ENCODE results near the gene ACBD5.
"Not testable (repeated sequence)": the region's sequence is repeated elsewhere in the genome, so short reads cannot be mapped to it uniquely, and the experiment has no call there.

Gene ACBD5, protein sequence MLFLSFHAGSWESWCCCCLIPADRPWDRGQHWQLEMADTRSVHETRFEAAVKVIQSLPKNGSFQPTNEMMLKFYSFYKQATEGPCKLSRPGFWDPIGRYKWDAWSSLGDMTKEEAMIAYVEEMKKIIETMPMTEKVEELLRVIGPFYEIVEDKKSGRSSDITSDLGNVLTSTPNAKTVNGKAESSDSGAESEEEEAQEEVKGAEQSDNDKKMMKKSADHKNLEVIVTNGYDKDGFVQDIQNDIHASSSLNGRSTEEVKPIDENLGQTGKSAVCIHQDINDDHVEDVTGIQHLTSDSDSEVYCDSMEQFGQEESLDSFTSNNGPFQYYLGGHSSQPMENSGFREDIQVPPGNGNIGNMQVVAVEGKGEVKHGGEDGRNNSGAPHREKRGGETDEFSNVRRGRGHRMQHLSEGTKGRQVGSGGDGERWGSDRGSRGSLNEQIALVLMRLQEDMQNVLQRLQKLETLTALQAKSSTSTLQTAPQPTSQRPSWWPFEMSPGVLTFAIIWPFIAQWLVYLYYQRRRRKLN

DNA sequence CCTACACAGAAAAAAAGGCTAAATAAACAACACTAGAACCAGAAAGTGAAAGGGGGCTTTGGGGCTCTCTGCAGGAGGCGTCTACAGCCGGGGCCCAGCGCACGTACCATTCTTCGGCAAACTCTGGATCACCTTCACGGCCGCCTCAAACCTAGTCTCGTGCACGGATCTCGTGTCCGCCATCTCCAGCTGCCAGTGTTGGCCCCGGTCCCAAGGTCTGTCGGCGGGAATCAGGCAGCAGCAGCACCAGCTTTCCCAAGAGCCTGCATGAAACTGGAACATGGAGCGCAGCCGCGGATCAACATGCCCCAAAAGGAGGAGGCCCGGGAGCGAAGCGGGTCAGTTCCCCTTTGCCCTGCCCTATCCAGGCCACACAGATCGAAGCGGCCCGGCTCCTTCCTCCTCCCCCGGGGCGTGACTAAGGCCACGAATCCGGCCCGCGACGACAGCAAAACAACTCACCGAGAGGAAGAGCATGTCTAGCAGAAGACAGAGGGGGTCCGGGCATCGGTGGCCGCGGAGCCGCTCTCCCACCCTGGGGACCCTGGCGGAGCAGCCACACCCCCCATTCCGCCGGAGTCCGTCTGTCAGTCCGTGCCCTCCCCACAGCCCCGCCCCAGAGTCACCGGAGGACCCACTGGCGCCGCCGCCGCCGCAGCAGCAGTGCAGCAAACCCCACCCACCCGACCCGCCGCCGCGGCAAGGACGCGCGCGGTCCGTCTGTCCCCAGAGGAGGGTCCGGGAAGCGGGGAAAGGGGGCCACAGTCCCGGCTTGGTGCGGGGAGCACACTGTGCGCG is at the start of gene ACBD5:
TSS of gene ACBD5 (minus strand) at position 586 of the 798 bp plus-strand sequence. CDS start at position 477, 109 bp downstream.
- DNase-seq (ENCODE audit: low spot score), result peak; percentile 85

DNA sequence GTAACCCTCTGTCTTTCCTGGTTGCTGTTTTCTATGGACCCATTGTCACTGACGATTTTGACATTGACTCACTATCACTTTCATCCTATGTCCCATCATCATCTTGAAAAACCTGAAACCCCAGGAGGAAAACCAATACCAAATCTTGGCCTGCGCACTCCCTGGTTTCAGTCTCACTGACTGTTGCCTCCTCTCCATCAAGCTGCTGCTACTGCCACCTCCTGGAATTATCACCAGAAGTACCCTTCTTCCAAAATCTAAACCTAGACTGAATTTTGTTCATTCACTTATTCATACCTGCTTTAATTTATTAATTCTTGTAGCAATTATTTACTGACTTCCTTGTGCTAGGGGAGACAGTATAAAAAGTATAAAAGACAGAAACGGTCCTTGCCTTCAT is 44.5 kb upstream of the ACBD5 start:
- DNase-seq (ENCODE audit: low spot score), result no peak

DNA sequence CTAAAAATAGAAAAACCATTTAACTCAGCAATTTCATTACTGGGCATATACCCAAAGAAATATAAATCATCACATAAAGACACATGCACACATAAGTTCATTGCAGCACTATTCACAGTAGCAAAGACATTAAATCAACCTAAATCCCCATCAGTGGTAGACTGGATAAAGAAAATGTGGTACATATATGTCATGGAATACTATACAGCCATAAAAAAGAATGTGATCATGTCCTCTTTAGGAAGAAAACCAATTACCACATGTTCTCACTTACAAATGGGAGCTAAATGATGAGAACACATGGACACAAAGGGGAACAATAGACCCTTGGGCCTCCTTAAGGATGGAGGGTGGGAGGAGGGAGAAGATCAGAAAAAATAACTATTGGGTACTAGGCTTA is 36.0 kb upstream of the ACBD5 start:
- DNase-seq (ENCODE audit: low spot score), result no peak

DNA sequence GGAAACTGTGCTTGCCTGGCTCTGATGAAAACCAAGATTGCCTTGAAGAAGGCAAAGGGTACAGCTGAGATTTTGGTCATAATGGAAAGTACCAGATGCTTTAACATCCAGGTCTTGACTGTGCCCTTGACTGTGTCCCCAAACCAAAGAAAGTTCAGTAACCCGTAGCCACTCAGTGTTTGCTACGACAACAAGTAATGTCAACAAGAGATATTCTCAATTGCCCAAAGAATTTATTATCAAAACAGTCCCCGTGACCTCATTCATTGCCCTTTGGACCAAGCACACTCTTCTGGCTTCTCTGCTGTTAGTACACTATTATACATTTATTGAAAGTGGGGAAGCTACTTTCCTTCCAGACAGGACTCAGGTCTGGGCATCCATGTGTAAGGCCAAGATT is 25.4 kb upstream of the ACBD5 start:
- not testable (repeated sequence) for DNase-seq (ENCODE audit: low spot score)

DNA sequence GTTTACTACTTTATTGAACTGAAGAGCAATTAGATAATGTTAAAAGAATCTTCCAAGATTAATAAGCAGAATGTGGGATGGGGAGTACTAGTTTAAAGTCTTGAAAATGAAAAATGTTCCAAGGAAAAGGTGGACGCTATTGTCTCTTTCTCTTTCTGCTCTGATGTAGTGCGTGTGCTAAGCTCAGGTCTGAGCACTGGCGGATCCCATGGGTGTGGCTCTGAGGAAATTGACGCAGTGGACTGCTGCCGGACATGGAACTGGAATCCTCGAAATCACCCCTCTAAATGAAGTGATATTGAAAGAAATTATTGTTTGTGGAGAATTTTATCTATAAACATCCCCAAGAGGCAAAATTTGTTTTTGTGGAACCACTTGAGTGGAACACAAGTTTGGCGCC is 22.2 kb upstream of the ACBD5 start:
- not testable (repeated sequence) for DNase-seq (ENCODE audit: low spot score)

DNA sequence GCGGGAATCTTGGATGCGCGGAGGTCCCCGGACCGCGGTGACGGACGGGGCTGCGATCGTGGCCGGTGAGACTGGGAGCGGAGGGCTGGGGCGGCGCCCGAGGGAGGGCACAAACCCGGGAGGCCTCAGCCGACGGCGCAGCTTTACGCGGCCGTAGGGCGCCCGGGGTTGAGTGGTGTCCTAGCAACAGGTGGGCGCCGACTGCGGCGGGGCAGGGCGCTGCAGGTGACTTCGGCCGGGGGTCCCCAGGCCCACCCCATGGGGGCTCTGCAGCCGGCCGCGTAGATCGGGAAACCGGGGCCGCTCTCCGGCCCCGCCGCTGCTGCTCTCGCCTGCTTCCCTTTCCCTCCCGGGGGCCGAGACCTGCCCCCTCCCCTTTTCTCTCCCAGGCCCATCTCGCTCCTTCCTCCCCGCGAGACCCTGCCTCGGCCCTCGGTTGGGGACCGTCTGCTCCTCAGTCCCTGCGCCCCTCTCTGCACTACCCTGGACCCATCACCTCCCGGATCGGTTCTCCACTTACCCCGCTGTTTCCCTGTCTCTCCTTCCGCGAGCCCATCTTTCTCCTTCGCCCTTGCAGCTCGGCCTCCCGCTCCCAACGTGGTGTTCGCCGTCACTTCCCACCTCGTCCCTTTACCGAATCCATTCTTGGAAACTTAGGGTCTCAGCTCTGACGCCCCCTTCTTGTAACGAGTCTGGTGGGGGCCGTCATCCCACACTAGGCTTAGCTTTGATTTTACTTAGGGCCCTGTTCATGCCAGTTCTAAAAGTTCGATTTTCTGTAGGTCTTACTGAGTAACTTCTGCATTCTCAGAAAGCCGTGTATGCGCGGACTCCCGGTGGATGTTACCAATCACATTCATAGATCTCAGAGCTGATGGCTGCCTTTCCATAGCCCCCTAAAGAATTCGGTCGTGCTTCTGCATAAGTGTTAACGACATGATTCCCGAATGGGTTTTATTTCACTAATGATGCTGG is 18.5 kb upstream of the ACBD5 start:
- peak; percentile 14 for DNase-seq (ENCODE audit: low spot score)

DNA sequence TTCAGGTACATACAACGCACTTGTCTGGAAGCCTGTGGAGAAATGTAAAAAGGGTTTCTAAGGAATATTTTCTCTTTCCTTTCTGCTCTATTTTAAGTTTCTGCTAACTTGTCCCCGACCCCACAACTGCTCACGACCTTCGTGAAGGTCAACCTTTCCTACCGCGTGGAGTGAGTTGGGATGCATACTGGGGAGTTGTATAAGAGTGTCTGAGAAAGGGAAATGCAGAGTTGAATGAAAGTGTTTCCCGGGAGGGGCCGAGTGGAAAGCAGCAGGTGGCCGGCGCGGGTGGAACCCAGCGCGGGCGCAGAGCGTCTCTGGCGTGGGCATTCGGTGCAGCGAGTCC is 17.9 kb upstream of the ACBD5 start:
- no peak for DNase-seq (ENCODE audit: low spot score)

DNA sequence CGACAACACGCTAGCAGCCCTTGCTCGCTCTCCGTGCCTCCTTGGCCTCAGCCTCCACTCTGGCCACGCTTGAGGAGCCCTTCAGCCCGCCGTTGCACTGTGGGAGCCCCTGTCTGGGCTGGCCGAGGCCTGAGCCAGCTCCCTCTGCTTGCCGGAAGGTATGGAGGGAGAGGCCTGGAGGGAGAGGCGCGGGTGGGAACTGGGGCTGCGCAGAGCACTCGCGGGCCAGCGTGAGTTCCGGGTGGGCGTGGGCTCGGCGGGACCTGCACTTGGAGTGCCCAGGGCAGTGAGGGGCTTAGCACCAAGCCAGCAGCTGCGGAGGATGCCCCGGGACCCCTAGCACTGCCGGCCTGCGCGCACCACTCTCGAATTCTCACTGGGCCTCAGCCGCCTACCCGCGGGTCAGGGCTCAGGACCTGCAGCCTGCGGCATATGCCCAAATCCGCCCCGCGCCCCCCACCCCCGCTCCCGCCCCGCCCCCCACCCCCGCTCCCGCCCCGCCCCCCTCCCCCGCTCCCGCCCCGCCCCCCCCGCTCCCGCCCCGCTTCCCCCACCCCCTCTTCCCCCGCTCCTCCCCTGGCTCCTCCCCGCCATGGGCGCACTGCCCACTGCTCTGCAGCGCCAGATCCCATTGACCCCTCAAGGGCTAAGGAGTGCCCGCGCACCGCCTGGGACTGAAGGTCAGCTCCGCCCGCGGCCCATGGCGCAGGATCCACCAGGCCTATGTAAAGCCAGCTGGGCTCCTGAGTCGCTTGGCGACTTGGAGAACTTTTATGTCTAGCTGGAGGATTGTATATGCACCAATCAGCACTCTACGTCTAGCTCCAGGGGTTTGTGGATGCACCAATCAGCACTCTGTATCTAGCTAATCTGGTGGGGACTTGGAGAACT is 15.9 kb upstream of the ACBD5 start:
- DNase-seq (ENCODE audit: low spot score), result no peak

DNA sequence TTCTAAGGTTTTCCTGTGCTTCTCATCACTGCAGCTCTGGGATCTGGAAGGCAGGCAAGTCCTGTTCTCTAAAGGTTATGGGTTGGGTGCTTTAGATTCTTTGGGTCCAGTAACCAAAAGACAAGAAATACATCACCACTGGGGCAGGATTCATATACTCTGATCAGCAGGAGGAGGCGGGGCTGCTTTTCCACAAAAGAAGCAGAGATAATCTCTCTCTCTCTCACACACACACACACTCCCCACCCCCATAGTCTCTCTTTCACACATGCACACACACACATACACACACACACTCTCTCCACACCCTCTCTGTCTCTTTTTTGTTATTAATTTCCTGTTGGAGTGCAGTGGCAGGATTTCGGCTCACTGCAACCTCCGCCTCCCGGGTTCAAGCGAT is 13.0 kb upstream of the ACBD5 start:
- DNase-seq (ENCODE audit: low spot score), result no peak

DNA sequence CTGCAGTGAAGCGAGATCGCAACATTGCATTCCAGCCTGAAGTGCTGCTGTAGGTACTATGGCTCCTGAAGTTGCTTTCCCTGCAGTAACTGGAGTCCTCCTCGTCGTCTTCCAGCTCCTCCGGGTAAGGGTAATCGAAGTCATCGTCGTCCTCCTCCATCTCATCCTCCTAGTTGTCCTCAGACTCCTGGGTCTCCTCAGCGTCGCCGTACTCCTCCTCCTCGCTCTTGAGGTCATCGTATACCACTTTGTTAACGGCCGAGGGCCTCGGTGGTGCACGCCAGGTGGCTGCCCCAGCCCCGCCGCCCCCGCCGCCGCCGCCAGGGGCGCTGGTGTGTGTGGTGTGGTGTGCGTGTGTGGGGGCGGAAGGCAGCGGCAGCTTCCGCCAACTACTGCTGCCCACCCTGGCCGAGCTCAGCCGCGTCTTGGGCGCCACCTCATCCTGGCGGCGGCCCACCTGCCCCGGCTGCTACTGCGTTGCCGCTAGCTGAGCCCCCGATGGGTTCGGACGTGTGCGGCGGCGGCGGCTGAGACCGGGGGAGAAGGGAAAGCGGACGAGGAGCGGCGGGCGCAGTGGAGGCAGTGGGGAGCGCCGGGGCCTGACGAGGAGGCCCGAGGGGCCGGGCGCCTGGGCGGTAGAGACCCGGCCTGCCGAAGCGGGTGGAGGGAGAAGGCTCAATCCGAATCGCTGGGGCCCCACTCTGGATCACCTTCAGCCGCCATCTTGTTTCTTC is 11.8 kb upstream of the ACBD5 start:
- peak; percentile 76 for DNase-seq (ENCODE audit: low spot score)

DNA sequence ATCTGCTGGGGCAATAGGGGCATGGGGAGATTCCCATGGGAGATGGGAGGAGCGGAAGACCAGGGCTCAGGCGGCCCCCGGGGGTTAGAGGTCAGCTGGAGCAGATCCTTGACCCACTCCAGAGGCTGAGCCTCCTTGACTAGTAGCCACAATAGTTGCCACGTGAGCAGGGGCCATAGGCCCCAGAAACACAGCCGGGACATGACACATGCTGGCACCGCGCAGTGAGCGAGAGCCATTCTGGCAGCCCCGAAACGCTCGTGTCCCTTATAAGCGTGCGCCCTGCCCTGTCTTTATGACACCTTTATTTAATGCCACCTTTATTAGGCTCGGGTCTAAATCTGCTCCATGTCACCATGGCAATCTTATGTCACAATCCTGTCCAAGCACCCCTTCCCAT is 11.0 kb upstream of the ACBD5 start:
- DNase-seq (ENCODE audit: low spot score), result no peak

DNA sequence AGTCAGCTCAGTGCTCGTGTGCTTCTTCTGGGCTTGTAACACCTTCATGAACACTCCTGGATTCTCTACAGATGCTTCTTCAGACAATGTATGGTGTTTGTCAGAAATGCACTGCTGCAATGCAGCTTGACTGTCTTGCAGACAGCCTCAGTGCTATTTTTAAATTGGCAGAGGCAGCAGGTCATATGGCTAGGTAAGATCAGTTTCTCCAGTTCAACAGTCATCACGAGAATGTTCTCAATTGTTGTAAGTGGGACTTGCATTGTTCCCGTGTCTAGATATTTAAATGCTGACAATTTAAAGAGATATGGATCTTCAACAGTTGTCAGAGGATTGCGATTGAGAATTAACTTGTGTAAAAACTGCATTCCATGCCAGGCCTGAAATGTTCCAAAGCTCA is 7.6 kb upstream of the ACBD5 start:
- no peak for DNase-seq (ENCODE audit: low spot score)

DNA sequence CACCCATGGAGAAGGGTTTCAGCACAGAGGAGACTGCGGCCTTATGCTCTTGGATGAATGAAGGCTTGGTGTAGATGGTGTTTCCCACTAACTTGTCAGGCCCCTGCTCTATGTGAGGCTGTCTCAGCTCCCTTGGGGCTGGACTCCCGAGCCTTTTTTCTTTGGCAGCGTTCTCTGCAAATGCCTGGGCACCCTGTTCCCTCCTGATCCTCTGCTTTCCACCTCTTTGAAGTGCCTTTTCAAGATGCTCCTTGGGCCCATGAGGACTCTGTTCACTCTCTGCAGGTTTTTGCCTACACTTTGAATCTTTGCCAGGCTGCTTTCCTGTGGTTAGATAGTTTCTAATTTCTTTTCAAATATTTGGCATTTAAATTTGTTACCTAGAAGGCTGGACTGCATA is 6.8 kb upstream of the ACBD5 start:
- no peak for DNase-seq (ENCODE audit: low spot score)

DNA sequence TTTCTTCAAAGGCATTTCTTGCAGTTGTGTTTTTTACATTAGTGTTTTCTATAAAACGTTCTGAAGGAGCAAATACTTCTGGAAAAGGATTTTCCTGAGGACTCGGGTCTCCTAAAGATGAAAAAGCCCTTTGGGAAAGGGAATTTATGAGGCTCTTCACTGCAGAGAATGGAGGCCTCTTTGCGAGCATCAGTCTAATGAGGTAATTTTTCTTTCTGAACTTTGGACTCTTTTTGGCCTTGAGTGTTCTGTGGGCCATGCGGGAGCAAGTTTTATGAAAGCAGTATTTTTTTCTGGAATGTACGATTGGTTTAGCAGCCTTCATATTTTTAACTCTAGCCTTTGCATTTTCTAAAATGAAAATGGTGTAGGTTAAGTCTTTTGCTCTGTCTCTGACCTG is 6.4 kb upstream of the ACBD5 start:
- DNase-seq (ENCODE audit: low spot score), result no peak

DNA sequence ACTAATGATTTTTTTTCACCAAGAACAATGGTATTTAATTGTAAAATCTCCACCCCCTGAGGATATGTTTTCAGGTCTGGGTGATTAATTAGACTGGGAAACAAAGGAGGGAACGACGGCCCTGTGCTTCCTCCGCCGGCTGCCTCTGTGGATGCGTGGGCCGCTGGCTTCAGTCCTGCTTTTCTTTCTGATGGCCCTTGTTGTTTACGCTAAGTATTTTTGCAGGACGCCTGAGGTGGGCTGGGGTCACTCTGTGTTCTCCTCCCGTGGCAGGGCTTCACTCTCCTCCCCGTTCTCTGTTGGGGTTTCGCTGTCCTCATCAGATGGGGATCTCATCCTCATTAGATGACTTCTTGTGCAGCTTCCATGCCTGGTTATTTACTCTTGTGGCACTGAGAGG is 5.2 kb upstream of the ACBD5 start:
- no peak for DNase-seq (ENCODE audit: low spot score)

DNA sequence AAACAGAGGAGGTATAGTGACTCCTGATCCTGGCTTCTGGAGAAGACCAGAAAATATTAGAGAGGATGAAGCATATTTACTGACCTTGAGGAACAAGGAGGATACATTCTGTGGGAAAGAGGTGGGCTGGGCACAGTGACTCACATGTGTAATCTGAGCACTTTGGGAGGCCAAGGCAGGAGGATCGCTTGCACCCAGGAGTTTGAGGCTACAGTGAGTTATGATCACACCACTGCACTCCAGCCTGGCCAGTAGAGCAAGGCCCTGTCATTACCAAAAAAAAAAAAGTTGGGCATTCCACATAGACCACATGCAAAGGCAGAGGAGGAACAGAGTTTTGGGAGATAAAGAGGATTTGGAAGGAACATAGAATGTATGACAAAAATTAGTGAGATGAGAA is 4.4 kb upstream of the ACBD5 start:
- no peak for DNase-seq (ENCODE audit: low spot score)

DNA sequence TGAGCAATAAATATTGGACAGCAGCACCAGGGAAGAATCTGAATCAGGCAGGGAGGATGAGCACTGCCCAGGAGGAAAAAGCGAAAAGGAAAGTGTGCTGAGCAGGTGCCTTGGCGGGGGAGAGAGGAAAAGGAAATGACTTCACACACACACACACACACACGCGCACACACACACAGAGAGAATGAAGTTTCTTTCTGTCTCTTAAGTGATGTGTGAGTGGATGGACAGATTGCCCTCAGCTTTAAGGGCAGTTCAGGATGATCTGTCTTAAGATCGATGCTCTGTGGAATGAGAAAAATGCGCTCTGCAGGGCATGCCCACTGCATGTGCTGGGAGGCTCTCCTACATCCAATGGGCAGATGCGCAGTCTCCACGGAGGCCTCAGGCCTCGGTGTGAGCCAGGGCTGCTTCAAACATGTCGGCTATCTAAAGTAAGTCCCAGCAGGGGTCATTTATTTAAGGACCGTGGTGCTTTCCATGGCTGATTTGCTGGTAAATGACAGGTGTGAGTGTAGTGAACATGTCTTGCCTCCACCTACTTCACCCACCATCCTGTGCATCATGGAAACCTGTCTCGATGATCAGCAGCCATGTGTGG is 2.5 kb upstream of the ACBD5 start:
- peak; percentile 52 for DNase-seq (ENCODE audit: low spot score)

DNA sequence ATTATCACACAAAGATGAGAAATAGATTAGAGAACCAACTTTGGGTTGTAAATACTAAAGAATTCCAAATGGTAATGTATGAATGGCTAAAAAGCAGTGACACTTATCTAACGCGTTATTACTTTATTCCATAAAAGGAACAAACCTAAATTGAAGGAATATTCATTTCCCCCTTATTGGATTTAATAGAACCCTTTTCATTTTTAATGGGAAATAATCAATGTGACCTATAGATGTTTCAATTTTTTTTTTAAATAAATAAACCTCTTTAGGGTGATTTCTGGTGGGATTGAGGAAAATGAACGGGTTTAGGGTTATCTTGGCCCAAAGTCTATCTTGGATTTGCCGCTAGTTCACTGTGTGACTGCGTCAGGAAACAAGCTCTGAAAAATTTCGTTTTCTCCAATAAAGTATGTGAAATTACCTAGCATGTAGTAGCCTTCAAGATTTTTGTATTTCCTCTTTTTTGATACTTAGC is 1.9 kb upstream of the ACBD5 start:
- DNase-seq (ENCODE audit: low spot score), result no peak

DNA sequence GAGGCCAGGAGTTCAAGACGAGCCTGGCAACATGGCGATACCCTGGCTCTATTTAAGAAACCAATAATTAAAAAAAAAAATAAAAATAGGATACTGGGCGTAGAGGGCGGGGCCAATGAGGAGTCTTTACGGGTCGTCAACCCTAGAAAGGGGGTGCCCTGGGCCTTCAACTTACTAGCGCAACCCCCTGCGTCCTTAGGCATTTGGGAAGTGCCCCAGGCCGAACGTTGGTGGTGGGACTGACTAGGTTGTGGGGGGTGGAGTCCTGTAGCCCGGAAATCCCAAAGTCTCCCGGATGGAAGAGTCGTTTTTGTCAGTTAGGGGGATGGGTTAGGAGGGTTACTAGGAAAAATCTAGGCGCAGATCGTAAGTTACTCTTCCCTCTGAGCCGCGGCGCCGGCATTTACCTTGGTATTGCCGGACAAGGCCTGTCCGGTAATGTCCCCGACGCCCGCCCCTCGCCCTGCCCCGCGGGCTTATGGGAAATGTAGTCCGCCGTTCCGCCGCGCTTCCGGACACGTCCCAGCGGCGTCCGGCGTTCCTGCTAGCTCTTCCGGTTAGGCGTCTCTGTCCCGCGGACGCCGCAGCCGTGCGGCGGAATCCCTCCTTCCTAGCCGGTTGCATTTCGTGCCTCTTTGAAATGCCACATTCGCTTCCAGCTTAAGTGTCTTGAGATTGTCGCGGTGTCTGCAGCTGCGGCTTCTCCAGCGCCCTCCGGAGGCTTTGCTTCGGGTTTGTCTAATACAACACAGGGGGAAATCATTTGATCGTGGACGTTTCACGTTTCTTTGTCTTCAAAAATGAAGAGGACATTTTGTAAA is 1.3 kb upstream of the ACBD5 start:
- peak; percentile 91 for DNase-seq (ENCODE audit: low spot score)

Measured in AG08396 (cell line).